SIG-M5 treated with dmso at 0.1 percent for 504 hours (cell line): ENCODE data around the gene PIGN.
A peak's percentile ranks its signal among the peaks of the same experiment; 100 is the strongest.

Experiments
- DNase-seq: peaks from one replicate; lab custom pipeline; 2025; ENCODE audit not compliant: unreplicated experiment; lab: John Stamatoyannopoulos, UW

PIGN gene, protein sequence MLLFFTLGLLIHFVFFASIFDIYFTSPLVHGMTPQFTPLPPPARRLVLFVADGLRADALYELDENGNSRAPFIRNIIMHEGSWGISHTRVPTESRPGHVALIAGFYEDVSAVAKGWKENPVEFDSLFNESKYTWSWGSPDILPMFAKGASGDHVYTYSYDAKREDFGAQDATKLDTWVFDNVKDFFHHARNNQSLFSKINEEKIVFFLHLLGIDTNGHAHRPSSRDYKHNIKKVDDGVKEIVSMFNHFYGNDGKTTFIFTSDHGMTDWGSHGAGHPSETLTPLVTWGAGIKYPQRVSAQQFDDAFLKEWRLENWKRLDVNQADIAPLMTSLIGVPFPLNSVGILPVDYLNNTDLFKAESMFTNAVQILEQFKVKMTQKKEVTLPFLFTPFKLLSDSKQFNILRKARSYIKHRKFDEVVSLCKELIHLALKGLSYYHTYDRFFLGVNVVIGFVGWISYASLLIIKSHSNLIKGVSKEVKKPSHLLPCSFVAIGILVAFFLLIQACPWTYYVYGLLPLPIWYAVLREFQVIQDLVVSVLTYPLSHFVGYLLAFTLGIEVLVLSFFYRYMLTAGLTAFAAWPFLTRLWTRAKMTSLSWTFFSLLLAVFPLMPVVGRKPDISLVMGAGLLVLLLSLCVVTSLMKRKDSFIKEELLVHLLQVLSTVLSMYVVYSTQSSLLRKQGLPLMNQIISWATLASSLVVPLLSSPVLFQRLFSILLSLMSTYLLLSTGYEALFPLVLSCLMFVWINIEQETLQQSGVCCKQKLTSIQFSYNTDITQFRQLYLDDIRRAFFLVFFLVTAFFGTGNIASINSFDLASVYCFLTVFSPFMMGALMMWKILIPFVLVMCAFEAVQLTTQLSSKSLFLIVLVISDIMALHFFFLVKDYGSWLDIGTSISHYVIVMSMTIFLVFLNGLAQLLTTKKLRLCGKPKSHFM

DNA sequence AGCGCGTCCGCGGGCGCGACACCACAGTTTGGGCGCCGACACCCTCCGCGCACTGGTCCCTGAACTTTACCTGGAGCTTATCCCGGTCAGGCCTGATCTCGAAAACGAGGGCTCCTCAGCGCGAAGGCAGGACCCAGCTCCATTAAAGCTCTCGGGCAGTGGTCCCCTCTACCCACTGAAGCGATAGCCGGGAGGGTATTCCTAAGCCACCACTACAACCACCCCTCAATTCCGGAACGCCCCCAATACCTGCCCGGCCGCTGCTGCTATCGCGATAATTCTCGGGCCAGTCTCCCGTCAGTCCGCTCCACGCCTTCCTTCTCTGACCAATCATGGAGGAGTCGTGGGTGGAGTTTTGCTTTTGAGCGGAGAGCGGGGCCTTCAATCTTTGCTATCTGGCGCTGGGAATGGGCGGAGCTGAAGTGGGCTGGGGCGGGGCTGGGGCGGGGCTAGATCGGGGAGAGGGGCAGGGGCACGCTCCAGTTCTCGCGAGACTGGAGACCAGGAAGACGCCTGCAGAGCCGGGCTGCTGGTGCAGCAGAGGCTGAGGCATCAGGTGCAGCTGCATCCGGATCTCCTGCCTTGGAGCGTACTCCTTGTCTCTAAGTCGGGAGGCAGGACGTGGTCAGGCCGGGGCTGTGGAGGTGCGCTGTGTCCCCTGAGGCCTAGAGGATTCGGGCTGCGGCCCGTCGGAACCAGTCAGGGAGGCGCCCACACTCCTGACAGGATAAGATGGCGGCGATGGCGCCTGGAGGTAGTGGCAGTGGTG, at the start of gene PIGN, which contains the start of gene RELCH:
Gene PIGN, minus strand, starts transcription at position 283 of the 769 bp plus-strand sequence. CDS start 25,703 bp downstream, outside the sequence.
Gene RELCH, plus strand, starts transcription at position 482 of the 769 bp plus-strand sequence. Its CDS starts 251 bp downstream, at position 733.
- DNase-seq: peak; percentile 98

GRCh38 chr18:62236252-62236651, 49.4 kb upstream of the PIGN start:
- DNase-seq: no peak

GRCh38 chr18:62226047-62226446, 39.2 kb upstream of the PIGN start:
- DNase-seq: no peak

DNA sequence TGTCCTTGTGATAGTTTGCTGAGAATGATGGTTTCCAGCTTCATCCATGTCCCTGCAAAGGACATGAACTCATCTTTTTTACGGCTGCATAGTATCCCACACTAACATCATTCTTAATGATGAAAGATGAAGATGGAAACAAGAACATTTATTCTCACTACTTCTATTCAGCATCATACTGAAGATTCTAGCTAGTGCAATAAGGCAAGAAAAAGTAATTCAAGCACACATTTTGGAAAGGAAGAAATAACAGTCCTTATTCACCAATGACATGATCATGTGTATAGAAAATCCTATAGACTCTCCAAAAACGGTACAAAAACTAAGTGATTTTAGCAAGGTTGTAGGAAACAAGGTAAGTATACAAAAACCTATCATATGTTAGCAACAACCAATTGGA, 37.4 kb upstream of the PIGN start:
- no peak for DNase-seq

DNA sequence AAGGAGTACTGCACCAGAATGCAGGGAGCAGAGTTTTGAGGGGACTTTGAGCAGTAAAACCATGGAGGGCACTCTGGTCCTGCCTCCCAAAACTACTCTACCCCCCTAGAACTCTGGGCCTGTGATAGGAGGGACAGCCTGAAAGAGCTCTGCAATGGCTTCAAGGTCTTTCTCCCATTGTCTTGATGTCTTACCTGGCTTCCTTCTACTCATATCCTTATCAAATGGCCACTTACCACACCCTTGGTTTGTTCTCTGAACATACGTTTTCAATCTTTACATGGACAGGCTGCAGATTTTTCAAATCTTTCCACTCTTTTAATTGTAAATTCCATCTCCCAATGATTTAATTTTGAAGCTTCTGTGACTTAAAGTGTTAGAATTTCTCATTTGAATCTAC, 27.9 kb upstream of the PIGN start:
- no peak for DNase-seq

- DNase-seq: no peak
These were observed 24.5 kb upstream of the PIGN start for GRCh38 chr18:62211325-62211828.

- DNase-seq: no peak
These were observed 23.3 kb upstream of the PIGN start for GRCh38 chr18:62210138-62210537.

GRCh38 chr18:62209046-62209445, 22.2 kb upstream of the PIGN start:
- no peak for DNase-seq

GRCh38 chr18:62206593-62206992, 19.7 kb upstream of the PIGN start:
- no peak for DNase-seq

DNA sequence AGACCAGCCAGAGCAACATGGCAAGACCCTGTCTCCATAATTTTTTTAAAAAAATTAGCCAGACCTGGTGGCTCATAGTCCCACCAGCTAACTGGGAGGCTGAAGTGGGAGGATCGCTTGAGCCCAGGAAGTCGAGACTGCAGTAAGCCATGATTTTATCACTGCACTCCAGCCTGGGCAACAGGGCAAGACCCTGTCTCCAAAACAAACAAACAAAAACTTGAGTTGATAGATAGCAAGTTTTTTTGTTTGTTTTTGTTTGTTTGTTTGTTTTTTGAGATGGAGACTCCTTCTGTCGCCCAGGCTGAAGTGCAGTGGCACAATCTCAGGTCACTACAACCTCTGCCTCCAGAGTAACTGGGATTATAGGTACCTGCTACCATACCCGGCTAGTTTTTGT, 19.0 kb upstream of the PIGN start:
- DNase-seq: no peak

GRCh38 chr18:62201870-62202269, 15.0 kb upstream of the PIGN start:
- DNase-seq: peak; percentile 21

GRCh38 chr18:62200121-62200914, 13.5 kb upstream of the PIGN start:
- DNase-seq: no peak

- DNase-seq: no peak
These were observed 12.8 kb upstream of the PIGN start for GRCh38 chr18:62199629-62200028.

- no peak for DNase-seq
These were observed 11.4 kb upstream of the PIGN start for GRCh38 chr18:62198259-62198658.

DNA sequence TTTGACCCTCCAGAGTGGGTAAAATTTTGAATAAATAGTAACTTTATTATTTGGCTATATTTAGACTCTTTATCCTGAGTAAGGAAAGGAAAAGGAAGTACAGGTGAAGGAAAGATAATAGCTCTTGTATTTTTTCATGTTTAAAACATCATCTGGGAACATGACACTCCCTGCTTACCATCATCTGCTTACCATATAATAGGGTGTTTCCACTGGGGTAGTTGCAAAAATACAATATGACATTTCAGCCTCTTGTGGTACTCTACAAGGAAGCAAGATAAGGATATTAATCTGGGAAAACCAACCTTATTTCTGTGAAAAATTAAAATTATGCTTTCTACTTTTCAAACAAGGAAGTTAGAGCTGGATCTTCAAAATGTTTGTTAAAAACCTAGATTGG, 10.1 kb upstream of the PIGN start:
- DNase-seq: no peak

DNA sequence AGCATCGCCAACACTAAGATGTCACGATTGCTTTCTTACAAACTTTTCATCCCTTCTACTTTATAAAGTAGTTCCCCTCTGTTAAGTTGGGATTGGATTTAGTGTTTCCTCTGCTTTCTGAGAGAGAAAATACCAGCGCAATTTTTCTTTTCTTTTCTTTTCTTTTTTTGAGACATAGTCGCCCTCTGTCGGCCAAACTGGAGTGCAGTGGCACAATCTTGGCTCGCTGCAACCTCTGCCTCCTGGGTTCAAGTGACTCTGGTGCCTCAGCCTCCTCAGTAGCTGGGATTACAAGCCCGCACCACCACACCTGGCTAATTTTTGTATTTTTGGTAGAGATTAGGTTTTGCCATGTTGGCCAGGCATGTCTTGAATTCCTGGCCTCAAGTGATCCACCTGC, 9.2 kb upstream of the PIGN start:
- no peak for DNase-seq

- no peak for DNase-seq
These were observed 2.4 kb upstream of the PIGN start for GRCh38 chr18:62189208-62189607.

DNA sequence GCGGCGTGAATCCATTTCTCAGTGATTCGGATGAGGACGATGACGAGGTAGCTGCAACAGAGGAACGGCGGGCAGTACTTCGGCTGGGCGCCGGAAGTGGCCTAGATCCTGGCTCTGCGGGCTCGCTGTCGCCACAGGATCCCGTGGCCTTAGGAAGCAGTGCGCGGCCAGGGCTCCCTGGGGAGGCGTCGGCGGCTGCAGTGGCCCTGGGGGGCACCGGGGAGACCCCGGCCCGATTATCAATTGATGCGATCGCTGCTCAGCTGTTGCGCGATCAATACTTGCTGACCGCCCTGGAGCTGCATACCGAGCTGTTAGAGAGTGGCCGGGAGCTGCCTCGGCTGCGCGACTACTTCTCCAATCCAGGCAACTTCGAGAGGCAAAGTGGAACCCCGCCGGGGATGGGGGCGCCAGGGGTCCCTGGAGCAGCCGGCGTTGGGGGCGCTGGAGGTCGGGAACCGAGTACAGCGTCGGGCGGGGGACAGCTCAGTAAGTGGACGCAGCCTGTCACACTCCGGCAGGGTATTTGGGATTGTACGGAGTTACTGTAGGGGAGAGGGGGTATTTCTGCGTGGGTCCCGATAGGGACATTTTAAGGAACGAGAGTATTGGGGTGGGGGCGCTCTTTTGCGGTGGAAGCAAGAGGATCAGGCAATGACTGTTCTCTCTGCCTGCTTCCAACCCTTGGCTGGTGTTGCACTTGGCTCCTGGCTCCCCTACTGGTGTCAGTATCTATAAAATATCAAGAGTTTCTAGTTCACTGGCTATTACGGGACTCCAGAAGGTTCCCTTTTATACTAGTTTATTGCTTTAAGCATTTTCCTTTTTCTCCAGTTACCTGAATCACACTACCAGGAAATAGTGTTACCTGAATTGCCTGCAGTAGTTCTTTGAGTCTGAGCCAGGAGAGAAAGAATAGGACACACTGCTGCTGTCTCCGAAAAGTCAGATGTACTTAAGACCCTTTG, 971 bp upstream of the PIGN start:
- DNase-seq: peak; percentile 64

DNA sequence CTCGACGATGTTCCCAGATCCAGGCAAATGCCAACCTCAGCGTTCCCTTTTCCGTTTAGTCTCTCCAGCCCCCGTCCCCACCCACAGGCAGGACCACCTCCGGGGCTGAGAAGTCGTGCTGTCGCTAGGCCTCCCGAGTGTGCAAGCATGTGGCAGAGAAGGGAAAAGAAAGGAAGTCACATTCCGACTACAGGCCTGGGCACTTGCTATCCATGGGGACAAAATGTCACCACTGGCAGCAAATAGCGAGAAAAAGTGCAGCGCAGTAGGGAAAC, 420 bp downstream of the PIGN start:
- DNase-seq: peak; percentile 69
